Hepatocyte (in vitro differentiated cells): Measurements from ENCODE around the gene RPL22. TPM values are rescaled to one million over a fixed set of nuclear protein-coding genes. Genes with fewer than 3 reads are reported as not detected.
A peak's percentile ranks its signal among the peaks of the same experiment; 100 is the strongest.

ENCODE experiments used
- DNase-seq: peaks from one replicate; pipeline ENCODE4 v3.0.0-alpha.2; 2016; ENCODE audit warnings: low spot score
- H2AFZ ChIP-seq: fragments of 200-600 bp; sonication (generic); 2 replicates; pipeline ENCODE4 v1.6.0; 2016; ENCODE audit warnings: antibody characterized with exemption, mild to moderate bottlenecking
- H3K27ac ChIP-seq: fragments of 200-600 bp; sonication (generic); 2 replicates; pipeline ENCODE4 v1.5.1; 2016; ENCODE audit warnings: mild to moderate bottlenecking
- H3K27me3 ChIP-seq: fragments of 200-600 bp; sonication (generic); 2 replicates; pipeline ENCODE4 v1.6.1; 2016
- H3K36me3 ChIP-seq: fragments of 200-600 bp; sonication (generic); replicated peaks from 2 replicates; pipeline ENCODE4 v1.5.1; 2016; ENCODE audit warnings: low read depth; ENCODE audit not compliant: insufficient read depth
- H3K4me1 ChIP-seq: fragments of 200-600 bp; sonication (generic); 2 replicates; pipeline ENCODE4 v1.5.1; 2016; ENCODE audit warnings: mild to moderate bottlenecking, moderate library complexity; ENCODE audit not compliant: insufficient read depth
- H3K4me2 ChIP-seq: fragments of 200-600 bp; sonication (generic); 2 replicates; pipeline ENCODE4 v1.6.0; 2016
- H3K4me3 ChIP-seq: fragments of 200-600 bp; sonication (generic); 2 replicates; pipeline ENCODE4 v1.5.1; 2016; ENCODE audit warnings: mild to moderate bottlenecking
- H3K79me2 ChIP-seq: fragments of 200-600 bp; sonication (generic); 2 replicates; pipeline ENCODE4 v1.6.0; 2017; ENCODE audit warnings: mild to moderate bottlenecking
- H3K9me2 ChIP-seq: fragments of 200-600 bp; sonication (generic); replicated peaks from 2 replicates; pipeline ENCODE4 v1.6.0; 2017; ENCODE audit warnings: mild to moderate bottlenecking; ENCODE audit not compliant: insufficient read depth
- H3K9me3 ChIP-seq: fragments of 200-600 bp; sonication (generic); 2 replicates; pipeline ENCODE4 v1.5.1; 2016; ENCODE audit warnings: low read depth, mild to moderate bottlenecking
- H4K20me1 ChIP-seq: fragments of 200-600 bp; sonication (generic); 2 replicates; pipeline ENCODE4 v1.6.0; 2016; ENCODE audit warnings: mild to moderate bottlenecking; ENCODE audit not compliant: insufficient read depth, poor library complexity, severe bottlenecking
- CTCF ChIP-seq: fragments of 200-600 bp; sonication (generic); IDR thresholded peaks from 2 replicates; pipeline ENCODE4 v1.5.1; 2016; ENCODE audit warnings: antibody characterized with exemption, mild to moderate bottlenecking; ENCODE audit not compliant: poor library complexity
- EZH2 ChIP-seq: fragments of 200-600 bp; sonication (generic); IDR thresholded peaks from 2 replicates; pipeline ENCODE4 v1.6.1; 2016; ENCODE audit warnings: antibody characterized with exemption, mild to moderate bottlenecking, borderline replicate concordance
- EZH2phosphoT487 ChIP-seq: fragments of 200-600 bp; sonication (generic); IDR thresholded peaks from one replicate; pipeline ENCODE4 v1.6.1; 2018; ENCODE audit warnings: antibody characterized with exemption, mild to moderate bottlenecking, low read depth, moderate library complexity; ENCODE audit not compliant: unreplicated experiment, severe bottlenecking
- WGBS: methylation state at CpG from one replicate; pipeline ENCODE4 v1.1.6; 2016; ENCODE audit warnings: low lambda C conversion rate; ENCODE audit errors: missing lambda C conversion rate; 5-methylcytosine and 5-hydroxymethylcytosine counted together
- polyA plus RNA-seq: library from polyadenylated mRNA; unstranded; fragments of >200 nt; fragmentation: Nextera tagmentation; extraction: Ambion mirVana; gene quantifications from 2 replicates; pipeline ENCODE4 v1.2.1, GENCODE V29; 2016
- total RNA-seq: library from RNA; depleted of rRNA; stranded (reverse); fragments of >200 nt; gene quantifications from 2 replicates; pipeline ENCODE4 v1.2.3, GENCODE V29; 2014

The RPL22 gene
- total and polyA plus RNA-seq, 2 experiments from 2014 or later: 103 to 168 TPM

- Histone ChIP-seq H3K9me2 (no peaks in the 10 kb centered on the region), H3K36me3 (no peaks in the 10 kb centered on the region), H2AFZ (no peak within 1 kb of the TSS), H4K20me1 (peaks cover 9% of the 10 kb centered on the region), H3K9me3 (no peaks in the 10 kb centered on the region), H3K4me2 (peak within 1 kb of the TSS; percentile 74), H3K27me3 (peaks cover 56% of the 10 kb centered on the region), H3K79me2 (no peaks in the 10 kb centered on the region), H3K4me3 (no peak within 1 kb of the TSS), H3K27ac (no peak within 1 kb of the TSS), H3K4me1 (peaks cover 12% of the 10 kb centered on the region)
- peak; percentile 40 for DNase-seq
- 3% methylated on average over 17 of the region's 57 CpGs for WGBS
- TF ChIP-seq EZH2phosphoT487 (no peak), CTCF (no peak), EZH2 (no peak)
These were observed 19.1 kb downstream of the RPL22 start, which contains the start of gene CHD5 for GRCh38 chr1:6180268-6180706. Gene CHD5, minus strand, starts transcription at chr1:6180321. Its CDS starts 298 bp downstream, at chr1:6180023.

- no peaks in the 10 kb centered on the region for H3K79me2 ChIP-seq
- no peak overlapping the region for H3K4me3 ChIP-seq
- peaks cover 9% of the 10 kb centered on the region for H4K20me1 ChIP-seq
- no peak overlapping the region for H2AFZ ChIP-seq
- no peak for TF ChIP-seq CTCF
- TF ChIP-seq EZH2: no peak
- no peak for TF ChIP-seq EZH2phosphoT487
- no peaks in the 10 kb centered on the region for H3K36me3 ChIP-seq
- H3K27ac ChIP-seq: no peak overlapping the region
- peaks cover 12% of the 10 kb centered on the region for H3K4me1 ChIP-seq
- H3K27me3 ChIP-seq: peaks cover 56% of the 10 kb centered on the region
- no peaks in the 10 kb centered on the region for H3K9me3 ChIP-seq
- no peak for DNase-seq
- H3K4me2 ChIP-seq: peak overlapping the region; percentile 74
- WGBS: 3% methylated on average over 13 of the region's 92 CpGs
- H3K9me2 ChIP-seq: no peaks in the 10 kb centered on the region
These were observed 19.7 kb downstream of the RPL22 start for GRCh38 chr1:6179564-6180175.

- DNase-seq: no peak
- peak overlapping the region; percentile 71 for H3K4me2 ChIP-seq
- no peaks in the 10 kb centered on the region for H3K79me2 ChIP-seq
- H2AFZ ChIP-seq: no peak overlapping the region
- H4K20me1 ChIP-seq: peaks cover 4% of the 10 kb centered on the region
- H3K27ac ChIP-seq: no peak overlapping the region
- no peaks in the 10 kb centered on the region for H3K9me2 ChIP-seq
- WGBS: 14% methylated on average over 32 of the region's 51 CpGs
- H3K4me1 ChIP-seq: peaks cover 12% of the 10 kb centered on the region
- no peak overlapping the region for H3K4me3 ChIP-seq
- H3K27me3 ChIP-seq: peaks cover 56% of the 10 kb centered on the region
- no peaks in the 10 kb centered on the region for H3K36me3 ChIP-seq
- no peaks in the 10 kb centered on the region for H3K9me3 ChIP-seq
- TF ChIP-seq EZH2phosphoT487 (peak; percentile 48), EZH2 (peak; percentile 71), CTCF (no peak)
These were observed 20.4 kb downstream of the RPL22 start for GRCh38 chr1:6178751-6179563.
